GM23338 (cell line): ENCODE results near the gene AP2A1. TPM values are rescaled to one million over a fixed set of nuclear protein-coding genes. Genes with fewer than 3 reads are reported as not detected.
A peak's percentile ranks its signal among the peaks of the same experiment; 100 is the strongest.

ENCODE experiments used
- ATAC-seq: fragments of 200-7000 bp; cut with Tn5 transposase; 3 replicates; pipeline ENCODE4 v1.9.1; 2020
- DNase-seq: peaks from one replicate; pipeline ENCODE4 v3.0.0-alpha.2; 2015; ENCODE audit warnings: low spot score
- H2AFZ ChIP-seq: fragments of 200-600 bp; sonication (generic); 2 replicates; pipeline ENCODE4 v1.8.0; 2016; ENCODE audit warnings: antibody characterized with exemption, mild to moderate bottlenecking, moderate library complexity
- H3F3A ChIP-seq: fragments of 200-600 bp; sonication (generic); replicated peaks from 2 replicates; pipeline ENCODE4 v1.8.0; 2017; ENCODE audit warnings: antibody characterized with exemption, mixed run types, low read depth
- H3K27ac ChIP-seq: fragments of 200-600 bp; sonication (generic); 2 replicates; pipeline ENCODE4 v1.6.1; 2016; ENCODE audit warnings: low read depth
- H3K27me3 ChIP-seq: fragments of 200-600 bp; sonication (generic); 2 replicates; pipeline ENCODE4 v1.8.0; 2016; ENCODE audit warnings: mild to moderate bottlenecking, mixed run types, moderate library complexity; ENCODE audit not compliant: insufficient read depth
- H3K36me3 ChIP-seq: fragments of 200-600 bp; sonication (generic); 2 replicates; pipeline ENCODE4 v1.8.0; 2016; ENCODE audit warnings: mild to moderate bottlenecking; ENCODE audit not compliant: insufficient read depth
- H3K4me1 ChIP-seq: fragments of 200-600 bp; sonication (generic); 2 replicates; pipeline ENCODE4 v1.8.0; 2016; ENCODE audit warnings: mild to moderate bottlenecking, moderate library complexity; ENCODE audit not compliant: insufficient read depth
- H3K4me2 ChIP-seq: fragments of 200-600 bp; sonication (generic); 2 replicates; pipeline ENCODE4 v1.7.1; 2017; ENCODE audit warnings: mixed run types
- H3K4me3 ChIP-seq: fragments of 200-600 bp; sonication (generic); 2 replicates; pipeline ENCODE4 v1.6.1; 2016; ENCODE audit warnings: mixed run types
- H3K79me2 ChIP-seq: fragments of 200-600 bp; sonication (generic); replicated peaks from 2 replicates; pipeline ENCODE4 v1.8.0; 2017; ENCODE audit warnings: mild to moderate bottlenecking; ENCODE audit not compliant: insufficient read depth
- H3K9me2 ChIP-seq: fragments of 200-600 bp; sonication (generic); 2 replicates; pipeline ENCODE4 v1.8.0; 2017; ENCODE audit not compliant: insufficient read depth
- H4K20me1 ChIP-seq: fragments of 200-600 bp; sonication (generic); replicated peaks from 2 replicates; pipeline ENCODE4 v1.8.0; 2017; ENCODE audit warnings: mild to moderate bottlenecking; ENCODE audit not compliant: insufficient read depth
- H3K27ac Mint-ChIP-seq: 2 replicates; pipeline ENCODE4 v1.8.0; 2020; ENCODE audit warnings: inconsistent platforms, mild to moderate bottlenecking, moderate library complexity, mixed read lengths
- H3K27me3 Mint-ChIP-seq: 3 replicates; pipeline ENCODE4 v1.8.0; 2022; ENCODE audit warnings: low read depth, mild to moderate bottlenecking, moderate library complexity, mixed read lengths, inconsistent platforms; ENCODE audit not compliant: insufficient read depth, poor library complexity
- H3K36me3 Mint-ChIP-seq: 3 replicates; pipeline ENCODE4 v1.8.0; 2021; ENCODE audit warnings: low read depth, mild to moderate bottlenecking, inconsistent platforms, moderate library complexity, mixed read lengths
- H3K4me1 Mint-ChIP-seq: 3 replicates; pipeline ENCODE4 v1.8.0; 2020; ENCODE audit warnings: mild to moderate bottlenecking, inconsistent platforms, mixed read lengths
- H3K4me3 Mint-ChIP-seq: 3 replicates; pipeline ENCODE4 v1.8.0; 2021; ENCODE audit warnings: moderate library complexity, mild to moderate bottlenecking, inconsistent platforms, mixed read lengths
- H3K9me3 Mint-ChIP-seq: 3 replicates; pipeline ENCODE4 v1.8.0; 2020; ENCODE audit warnings: moderate library complexity, mild to moderate bottlenecking, inconsistent platforms, mixed read lengths
- ETS1 ChIP-seq: IDR thresholded peaks from 2 replicates; pipeline ENCODE4 v1.6.1; 2016; ENCODE audit warnings: antibody characterized with exemption
- EZH2 ChIP-seq: fragments of 200-600 bp; sonication (generic); IDR thresholded peaks from one replicate; pipeline ENCODE4 v1.8.0; 2017; ENCODE audit warnings: antibody characterized with exemption, mild to moderate bottlenecking, low read depth; ENCODE audit not compliant: unreplicated experiment
- EZH2phosphoT487 ChIP-seq: fragments of 200-600 bp; sonication (generic); IDR thresholded peaks from one replicate; pipeline ENCODE4 v1.8.1; 2018; ENCODE audit warnings: antibody characterized with exemption; ENCODE audit not compliant: unreplicated experiment
- JUNB ChIP-seq: IDR thresholded peaks from one replicate; pipeline ENCODE4 v1.6.1; 2016; ENCODE audit warnings: antibody characterized with exemption; ENCODE audit not compliant: unreplicated experiment
- POLR2AphosphoS5 ChIP-seq: IDR thresholded peaks from 2 replicates; pipeline ENCODE4 v1.6.1; 2016; ENCODE audit warnings: antibody characterized with exemption, low read depth
- REST ChIP-seq: IDR thresholded peaks from one replicate; pipeline ENCODE4 v1.6.1; 2018; ENCODE audit warnings: antibody characterized with exemption; ENCODE audit not compliant: unreplicated experiment
- ZNF114 ChIP-seq: fragments of 250-450 bp; sonication (Bioruptor Pico); IDR thresholded peaks from 2 replicates; pipeline ENCODE4 v1.5.0; 2020; ENCODE audit warnings: mild to moderate bottlenecking, moderate library complexity
- ZNF462 ChIP-seq: fragments of 250-450 bp; sonication (Bioruptor Pico); IDR thresholded peaks from 2 replicates; pipeline ENCODE4 v1.5.0; 2020; ENCODE audit warnings: mild to moderate bottlenecking, moderate library complexity
- polyA plus RNA-seq: library from polyadenylated mRNA; unstranded; fragments of >200 nt; fragmentation: Nextera tagmentation; extraction: Ambion mirVana; gene quantifications from 2 replicates; pipeline ENCODE4 v1.2.1, GENCODE V29; 2016
- total RNA-seq: library from RNA; depleted of rRNA; stranded (reverse); fragments of >200 nt; shearing (Covaris generic); gene quantifications from 2 replicates; pipeline ENCODE4 v1.2.3, GENCODE V29; 2014

AP2A1 gene
- total and polyA plus RNA-seq, 2 experiments from 2014 or later: 34.1 to 129 TPM

GRCh38 chr19:49773663-49774350 lies 7.0 kb downstream of the AP2A1 start (continued):
- no peak for TF ChIP-seq REST
- no peak for TF ChIP-seq JUNB
- TF ChIP-seq ZNF462 (CRISPR knock-in tag): no peak

- H3K4me3 ChIP-seq: no peak overlapping the region
- 0 out of 2 replicates have a peak overlapping the region, but pooled peaks have one; percentile 26 for H3K27ac ChIP-seq
- Mint-ChIP-seq H3K9me3 (no peaks in the 10 kb centered on the region; the same call in 2 of the 3 replicates), H3K27me3 (peaks cover 10% of the 10 kb centered on the region), H3K36me3 (peaks cover 7% of the 10 kb centered on the region), H3K27ac (no peak overlapping the region), H3K4me1 (peaks cover 3% of the 10 kb centered on the region; the same call in 1 of the 3 replicates), H3K4me3 (no peak overlapping the region)
- no peak for DNase-seq
- no peaks in the 10 kb centered on the region for H3K27me3 ChIP-seq
- ATAC-seq: no peak
- no peak overlapping the region for H3K4me2 ChIP-seq
- no peaks in the 10 kb centered on the region for H3K36me3 ChIP-seq
- H2AFZ ChIP-seq: no peak overlapping the region
- no peaks in the 10 kb centered on the region for H3K4me1 ChIP-seq
- H3K79me2 ChIP-seq: peaks cover 23% of the 10 kb centered on the region
- no peaks in the 10 kb centered on the region for H3F3A ChIP-seq
- H3K9me2 ChIP-seq: no peaks in the 10 kb centered on the region
- H4K20me1 ChIP-seq: peaks cover 4% of the 10 kb centered on the region; the same call in 1 of the 2 replicates
- TF ChIP-seq ZNF114 (CRISPR knock-in tag) (no peak), JUNB (no peak), ETS1 (no peak), EZH2phosphoT487 (no peak), POLR2AphosphoS5 (no peak), EZH2 (no peak)
Observed at GRCh38 chr19:49774969-49775368, 8.2 kb downstream of the AP2A1 start.
